Mammary epithelial cell (primary cell): ENCODE measurements around the gene ONECUT1.

Experiments
- EZH2 ChIP-seq: IDR thresholded peaks from 2 replicates; pipeline ENCODE4 v1.6.1; 2012; ENCODE audit warnings: low read length, inconsistent platforms, borderline replicate concordance
- TF ChIP-seq, protein P1 (sequence below), 2 donors: IDR thresholded peaks in 1 of 2; conservative IDR thresholded peaks in 1 of 2; 2 replicates each; pipeline ENCODE4 v1.5.1; 2011 to 2012; ENCODE audit warnings: inconsistent platforms in 2 of 2, low read length in 2 of 2, mild to moderate bottlenecking in 2 of 2, control low read depth in 1 of 2, low read depth in 1 of 2; ENCODE audit not compliant: insufficient read depth in 1 of 2; ENCODE audit errors: extremely low read depth in 1 of 2

DNA sequence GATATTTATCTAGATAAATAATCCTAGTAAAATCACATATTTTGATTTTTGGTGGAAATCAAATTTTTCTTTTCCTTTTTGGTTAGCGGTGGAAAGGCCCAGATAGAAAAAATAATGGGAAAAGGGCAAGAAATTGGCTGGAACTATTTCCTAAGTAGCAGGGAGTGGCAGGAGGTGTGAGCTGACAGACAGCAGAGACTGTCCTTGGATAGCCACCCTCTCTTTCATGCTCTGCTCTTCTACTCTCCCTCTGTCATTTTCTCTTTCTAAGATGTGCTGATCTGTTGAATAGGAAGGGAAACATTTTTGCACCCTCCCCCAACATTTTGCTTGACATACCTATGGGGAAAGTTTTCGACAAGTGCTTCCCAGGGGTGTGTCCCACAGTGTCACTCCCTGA is 18.9 kb upstream of the ONECUT1 start:
- TF ChIP-seq, protein P1, sequence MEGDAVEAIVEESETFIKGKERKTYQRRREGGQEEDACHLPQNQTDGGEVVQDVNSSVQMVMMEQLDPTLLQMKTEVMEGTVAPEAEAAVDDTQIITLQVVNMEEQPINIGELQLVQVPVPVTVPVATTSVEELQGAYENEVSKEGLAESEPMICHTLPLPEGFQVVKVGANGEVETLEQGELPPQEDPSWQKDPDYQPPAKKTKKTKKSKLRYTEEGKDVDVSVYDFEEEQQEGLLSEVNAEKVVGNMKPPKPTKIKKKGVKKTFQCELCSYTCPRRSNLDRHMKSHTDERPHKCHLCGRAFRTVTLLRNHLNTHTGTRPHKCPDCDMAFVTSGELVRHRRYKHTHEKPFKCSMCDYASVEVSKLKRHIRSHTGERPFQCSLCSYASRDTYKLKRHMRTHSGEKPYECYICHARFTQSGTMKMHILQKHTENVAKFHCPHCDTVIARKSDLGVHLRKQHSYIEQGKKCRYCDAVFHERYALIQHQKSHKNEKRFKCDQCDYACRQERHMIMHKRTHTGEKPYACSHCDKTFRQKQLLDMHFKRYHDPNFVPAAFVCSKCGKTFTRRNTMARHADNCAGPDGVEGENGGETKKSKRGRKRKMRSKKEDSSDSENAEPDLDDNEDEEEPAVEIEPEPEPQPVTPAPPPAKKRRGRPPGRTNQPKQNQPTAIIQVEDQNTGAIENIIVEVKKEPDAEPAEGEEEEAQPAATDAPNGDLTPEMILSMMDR (conservative IDR thresholded peaks at IDR 0.05 in 1 of 2, IDR thresholded peaks at IDR 0.05 in 1 of 2; ENCODE audit: extremely low read depth in 1 of 2, insufficient read depth in 1 of 2, low read depth in 1 of 2, low read length in 2 of 2): no peak
- TF ChIP-seq EZH2: no peak
